ENCODE results near the gene ME2.

DNA sequence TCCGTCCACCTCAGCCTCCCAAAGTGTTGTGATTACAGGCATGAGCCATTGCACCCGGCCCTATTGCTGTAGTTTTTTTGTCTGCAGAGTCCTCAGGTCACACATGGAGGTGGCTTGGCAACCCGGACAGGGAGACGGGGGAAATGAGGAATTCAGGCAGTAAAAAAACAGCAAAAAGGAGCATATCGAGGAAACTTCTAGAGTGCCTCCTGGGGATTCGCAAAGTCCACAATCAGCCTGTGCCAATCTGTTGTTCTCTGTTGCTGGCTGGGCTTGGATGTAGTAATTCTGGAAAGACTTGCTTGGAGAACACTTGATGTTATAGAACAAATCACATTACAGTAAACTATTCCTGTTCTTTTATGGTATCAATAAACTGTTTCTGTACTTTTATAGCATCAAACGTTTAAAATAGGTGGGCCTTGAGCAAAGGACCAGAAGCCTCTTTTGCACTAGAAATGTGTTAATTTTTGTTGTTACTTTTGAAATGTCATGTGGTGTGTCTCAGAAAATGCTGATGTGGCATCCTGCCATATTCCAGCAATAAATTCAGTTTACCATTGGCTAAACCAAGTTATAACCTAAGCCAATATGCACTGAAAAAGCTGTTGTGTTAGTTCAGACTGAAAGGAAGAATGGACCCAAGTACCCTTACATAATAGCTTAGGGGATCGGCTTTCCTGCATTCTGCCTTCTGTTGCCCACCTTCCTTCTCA lies 103.3 kb downstream of the ME2 start:
- TF ChIP-seq, protein P1, sequence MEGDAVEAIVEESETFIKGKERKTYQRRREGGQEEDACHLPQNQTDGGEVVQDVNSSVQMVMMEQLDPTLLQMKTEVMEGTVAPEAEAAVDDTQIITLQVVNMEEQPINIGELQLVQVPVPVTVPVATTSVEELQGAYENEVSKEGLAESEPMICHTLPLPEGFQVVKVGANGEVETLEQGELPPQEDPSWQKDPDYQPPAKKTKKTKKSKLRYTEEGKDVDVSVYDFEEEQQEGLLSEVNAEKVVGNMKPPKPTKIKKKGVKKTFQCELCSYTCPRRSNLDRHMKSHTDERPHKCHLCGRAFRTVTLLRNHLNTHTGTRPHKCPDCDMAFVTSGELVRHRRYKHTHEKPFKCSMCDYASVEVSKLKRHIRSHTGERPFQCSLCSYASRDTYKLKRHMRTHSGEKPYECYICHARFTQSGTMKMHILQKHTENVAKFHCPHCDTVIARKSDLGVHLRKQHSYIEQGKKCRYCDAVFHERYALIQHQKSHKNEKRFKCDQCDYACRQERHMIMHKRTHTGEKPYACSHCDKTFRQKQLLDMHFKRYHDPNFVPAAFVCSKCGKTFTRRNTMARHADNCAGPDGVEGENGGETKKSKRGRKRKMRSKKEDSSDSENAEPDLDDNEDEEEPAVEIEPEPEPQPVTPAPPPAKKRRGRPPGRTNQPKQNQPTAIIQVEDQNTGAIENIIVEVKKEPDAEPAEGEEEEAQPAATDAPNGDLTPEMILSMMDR (conservative IDR thresholded peaks at IDR 0.05; ENCODE audit: low read length), result no peak
- TF ChIP-seq EZH2phosphoT487 (IDR thresholded peaks at IDR 0.05; ENCODE audit: borderline replicate concordance, low read depth, low read length), result no peak

All from OCI-LY7 (cell line).